SK-N-SH (cell line): ENCODE measurements around the gene TSHZ2. TPM values are rescaled to one million over a fixed set of nuclear protein-coding genes. Genes with fewer than 3 reads are reported as not detected.

Experiments used
- CTCF ChIA-PET: fragments of 300-600, 350-600 bp; formaldehyde crosslinking; extraction: SDS; loops from one replicate; lab custom pipeline; 2021; lab: Yijun Ruan, JAX
- POLR2A ChIA-PET: fragments of 350-600 bp; sonication (Branson Sonifier 250); formaldehyde crosslinking; extraction: SDS; loops from one replicate; lab custom pipeline; 2020; ENCODE audit warnings: antibody characterized with exemption, inconsistent platforms; lab: Yijun Ruan, JAX
- DNase-seq: peaks from one replicate; pipeline ENCODE4 v3.0.0; 2012
- H2AFZ ChIP-seq: fragments of 200-600 bp; sonication (generic); 2 replicates; pipeline ENCODE4 v1.8.1; 2016; ENCODE audit warnings: antibody characterized with exemption, mild to moderate bottlenecking, low read depth
- H3F3A ChIP-seq: fragments of 200-600 bp; sonication (generic); replicated peaks from 2 replicates; pipeline ENCODE3; 2016; ENCODE audit warnings: antibody characterized with exemption, mild to moderate bottlenecking; ENCODE audit not compliant: insufficient read depth
- H3K27ac ChIP-seq, 2 experiments: fragments of 200-500 bp in 1 of 2; fragments of 200-600 bp in 1 of 2; sonication (Bioruptor generic) in 1 of 2; sonication (generic), shearing (Covaris generic) in 1 of 2; 2 replicates each; pipeline versions ENCODE4 v1.5.1 to v1.6.1; 2014 to 2016; ENCODE audit warnings: low read depth in 2 of 2, inconsistent platforms in 1 of 2, low read length in 1 of 2, mild to moderate bottlenecking in 1 of 2, mixed read lengths in 1 of 2
- H3K27me3 ChIP-seq: fragments of 200-600 bp; sonication (generic), shearing (Covaris generic); 2 replicates; pipeline ENCODE4 v1.6.1; 2016; ENCODE audit warnings: mixed run types; ENCODE audit not compliant: insufficient read depth
- H3K36me3 ChIP-seq, 2 experiments: fragments of 200-500 bp in 1 of 2; fragments of 200-600 bp in 1 of 2; sonication (Bioruptor generic) in 1 of 2; sonication (generic) in 1 of 2; replicated peaks in 1 of 2; 2 replicates each; pipeline versions ENCODE3 to v1.5.1; 2014 to 2016; ENCODE audit warnings: low read length in 1 of 2, mild to moderate bottlenecking in 1 of 2; ENCODE audit not compliant: insufficient read depth in 2 of 2, control insufficient read depth in 1 of 2
- H3K4me1 ChIP-seq, 2 experiments: fragments of 200-500 bp in 1 of 2; fragments of 200-600 bp in 1 of 2; sonication (Bioruptor generic) in 1 of 2; sonication (generic), shearing (Covaris generic) in 1 of 2; 2 replicates each; pipeline versions ENCODE4 v1.5.1 to v1.6.1; 2014 to 2016; ENCODE audit warnings: low read depth in 1 of 2, low read length in 1 of 2, mixed run types in 1 of 2; ENCODE audit not compliant: insufficient read depth in 2 of 2, control insufficient read depth in 1 of 2
- H3K4me2 ChIP-seq: fragments of 200-600 bp; sonication (generic), shearing (Covaris generic); 2 replicates; pipeline ENCODE4 v1.6.1; 2017; ENCODE audit warnings: mixed run types
- H3K4me3 ChIP-seq, 2 experiments: fragments of 200-500 bp in 1 of 2; fragments of 200-600 bp in 1 of 2; sonication (Bioruptor generic) in 1 of 2; sonication (generic), shearing (Covaris generic) in 1 of 2; 2 replicates each; pipeline versions ENCODE4 v1.5.1 to v1.8.1; 2014 to 2016; ENCODE audit warnings: low read depth in 2 of 2, inconsistent platforms in 1 of 2, low read length in 1 of 2, mild to moderate bottlenecking in 1 of 2, mixed read lengths in 1 of 2, moderate library complexity in 1 of 2
- H3K79me2 ChIP-seq: fragments of 200-600 bp; sonication (generic); 2 replicates; pipeline ENCODE4 v1.8.1; 2017; ENCODE audit warnings: mild to moderate bottlenecking; ENCODE audit not compliant: insufficient read depth
- H3K9ac ChIP-seq: fragments of 200-600 bp; sonication (generic); 2 replicates; pipeline ENCODE4 v1.6.1; 2017; ENCODE audit warnings: mixed run types
- H3K9me2 ChIP-seq: fragments of 200-600 bp; sonication (generic); 2 replicates; pipeline ENCODE4 v1.6.1; 2017; ENCODE audit warnings: mixed run types
- H3K9me3 ChIP-seq: fragments of 200-600 bp; sonication (generic); 2 replicates; pipeline ENCODE4 v1.6.1; 2017; ENCODE audit warnings: mixed run types, mild to moderate bottlenecking, moderate library complexity
- H4K20me1 ChIP-seq: fragments of 200-600 bp; sonication (generic); 2 replicates; pipeline ENCODE4 v1.6.1; 2017; ENCODE audit warnings: mild to moderate bottlenecking, mixed run types; ENCODE audit not compliant: insufficient read depth
- CHD2 ChIP-seq: fragments of 150-350 bp; IDR thresholded peaks from 2 replicates; pipeline ENCODE4 v1.6.1; 2018; ENCODE audit warnings: low read length; ENCODE audit not compliant: partially characterized antibody
- EP300 ChIP-seq, 2 experiments: IDR thresholded peaks; 2 replicates each; pipeline versions ENCODE4 v1.4.0 to v1.6.1; 2012; ENCODE audit warnings: borderline replicate concordance in 1 of 2, low read depth in 1 of 2, low read length in 1 of 2
- FOXJ3 ChIP-seq: sonication (generic); formaldehyde crosslinking; IDR thresholded peaks from 2 replicates; pipeline ENCODE4 v1.5.1; 2020; ENCODE audit warnings: mild to moderate bottlenecking, missing genetic modification reagents
- GATA2 ChIP-seq: sonication (generic); formaldehyde crosslinking; IDR thresholded peaks from 2 replicates; pipeline ENCODE4 v1.5.0; 2020; ENCODE audit warnings: mild to moderate bottlenecking, missing genetic modification reagents
- MEF2A ChIP-seq: IDR thresholded peaks from 2 replicates; pipeline ENCODE4 v1.4.0; 2012; ENCODE audit warnings: low read depth, borderline replicate concordance
- NRF1 ChIP-seq: IDR thresholded peaks from 2 replicates; pipeline ENCODE4 v1.6.1; 2012; ENCODE audit warnings: low read depth, mild to moderate bottlenecking, low read length
- POLR2AphosphoS5 ChIP-seq: IDR thresholded peaks from 2 replicates; pipeline ENCODE4 v1.6.1; 2012; ENCODE audit warnings: low read depth, low read length
- RFX5 ChIP-seq: IDR thresholded peaks from 2 replicates; pipeline ENCODE4 v1.6.1; 2012; ENCODE audit warnings: mild to moderate bottlenecking, improper control_type of control experiment, low read length
- SIN3A ChIP-seq: IDR thresholded peaks from 2 replicates; pipeline ENCODE4 v1.6.1; 2012; ENCODE audit warnings: low read depth, mild to moderate bottlenecking, low read length, moderate library complexity, borderline replicate concordance
- TCF12 ChIP-seq: IDR thresholded peaks from 2 replicates; pipeline ENCODE4 v1.4.0; 2012
- TEAD4 ChIP-seq: IDR thresholded peaks from 2 replicates; pipeline ENCODE4 v1.4.0; 2012; ENCODE audit warnings: mild to moderate bottlenecking, borderline replicate concordance; ENCODE audit not compliant: insufficient read depth
- YY1 ChIP-seq: IDR thresholded peaks from 2 replicates; pipeline ENCODE4 v1.4.0; 2012; ENCODE audit warnings: low read depth, mild to moderate bottlenecking
- WGBS: methylation state at CpG from one replicate; pipeline ENCODE4 v1.1.6; 2017; ENCODE audit warnings: low lambda C conversion rate; 5-methylcytosine and 5-hydroxymethylcytosine counted together
- polyA plus RNA-seq, 3 experiments: library from polyadenylated mRNA; depleted of rRNA; stranded (reverse); fragments of >200 nt; gene quantifications; 2 replicates each; pipeline ENCODE4 v1.2.3, GENCODE V29; 2012
- TF ChIP-seq, protein P1 (sequence below): IDR thresholded peaks from 2 replicates; pipeline ENCODE4; 2012
- TF ChIP-seq, protein P2 (sequence below): fragments of 200-600 bp; sonication (generic); IDR thresholded peaks from 2 replicates; pipeline ENCODE4 v1.6.1; 2017; ENCODE audit warnings: antibody characterized with exemption, mild to moderate bottlenecking, moderate library complexity
- TF ChIP-seq, protein P3 (sequence below): IDR thresholded peaks from 2 replicates; pipeline ENCODE4 v1.6.1; 2012; ENCODE audit warnings: mild to moderate bottlenecking, low read depth, low read length, moderate library complexity
- TF ChIP-seq, protein P4 (sequence below): IDR thresholded peaks from 2 replicates; pipeline ENCODE4 v1.4.0; 2012; ENCODE audit warnings: low read depth, borderline replicate concordance

Gene TSHZ2
- polyA plus RNA-seq, 1 of the 3 experiments (the other 2 are of a cell fraction) = 0.13 TPM

DNA sequence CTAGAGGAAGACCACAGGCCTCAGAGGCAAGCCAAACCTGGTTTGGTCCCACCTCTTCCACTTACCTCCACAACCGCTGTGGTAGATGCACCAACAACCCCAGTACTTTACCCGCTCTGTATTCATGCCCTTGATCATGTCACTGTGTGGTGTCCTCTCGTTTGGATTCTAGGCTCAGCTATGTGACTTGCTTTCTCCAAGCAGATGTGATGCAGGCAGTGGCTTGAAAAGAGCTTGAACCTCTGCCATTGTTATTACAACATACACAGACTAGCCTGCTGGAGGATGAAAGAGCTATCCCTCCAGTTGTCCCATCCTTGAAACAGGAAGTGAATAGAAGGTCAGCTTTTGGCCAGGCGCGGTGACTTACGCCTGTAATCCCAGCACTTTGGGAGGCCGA is 473.8 kb downstream of the TSHZ2 start:
- Histone ChIP-seq H4K20me1 (no peaks in the 10 kb centered on the region), H3K9me2 (no peaks in the 10 kb centered on the region), H3K9ac (no peak overlapping the region), H3K4me2 (no peak overlapping the region), H3K4me3 (no peak overlapping the region), H3K9me3 (no peaks in the 10 kb centered on the region), H3F3A (no peaks in the 10 kb centered on the region), H3K27ac (no peak overlapping the region), H3K27me3 (no peaks in the 10 kb centered on the region), H3K79me2 (no peaks in the 10 kb centered on the region), H3K4me1 (no peaks in the 10 kb centered on the region), H2AFZ (no peak overlapping the region), H3K36me3 (no peaks in the 10 kb centered on the region)
- TF ChIP-seq, protein P1, sequence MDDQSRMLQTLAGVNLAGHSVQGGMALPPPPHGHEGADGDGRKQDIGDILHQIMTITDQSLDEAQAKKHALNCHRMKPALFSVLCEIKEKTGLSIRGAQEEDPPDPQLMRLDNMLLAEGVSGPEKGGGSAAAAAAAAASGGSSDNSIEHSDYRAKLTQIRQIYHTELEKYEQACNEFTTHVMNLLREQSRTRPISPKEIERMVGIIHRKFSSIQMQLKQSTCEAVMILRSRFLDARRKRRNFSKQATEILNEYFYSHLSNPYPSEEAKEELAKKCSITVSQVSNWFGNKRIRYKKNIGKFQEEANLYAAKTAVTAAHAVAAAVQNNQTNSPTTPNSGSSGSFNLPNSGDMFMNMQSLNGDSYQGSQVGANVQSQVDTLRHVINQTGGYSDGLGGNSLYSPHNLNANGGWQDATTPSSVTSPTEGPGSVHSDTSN = no peak
- no peak for TF ChIP-seq MEF2A
- no peak for TF ChIP-seq GATA2 (CRISPR knock-in tag)
- no peak for TF ChIP-seq YY1
- no peak for TF ChIP-seq FOXJ3 (CRISPR knock-in tag)
- TF ChIP-seq, protein P2, sequence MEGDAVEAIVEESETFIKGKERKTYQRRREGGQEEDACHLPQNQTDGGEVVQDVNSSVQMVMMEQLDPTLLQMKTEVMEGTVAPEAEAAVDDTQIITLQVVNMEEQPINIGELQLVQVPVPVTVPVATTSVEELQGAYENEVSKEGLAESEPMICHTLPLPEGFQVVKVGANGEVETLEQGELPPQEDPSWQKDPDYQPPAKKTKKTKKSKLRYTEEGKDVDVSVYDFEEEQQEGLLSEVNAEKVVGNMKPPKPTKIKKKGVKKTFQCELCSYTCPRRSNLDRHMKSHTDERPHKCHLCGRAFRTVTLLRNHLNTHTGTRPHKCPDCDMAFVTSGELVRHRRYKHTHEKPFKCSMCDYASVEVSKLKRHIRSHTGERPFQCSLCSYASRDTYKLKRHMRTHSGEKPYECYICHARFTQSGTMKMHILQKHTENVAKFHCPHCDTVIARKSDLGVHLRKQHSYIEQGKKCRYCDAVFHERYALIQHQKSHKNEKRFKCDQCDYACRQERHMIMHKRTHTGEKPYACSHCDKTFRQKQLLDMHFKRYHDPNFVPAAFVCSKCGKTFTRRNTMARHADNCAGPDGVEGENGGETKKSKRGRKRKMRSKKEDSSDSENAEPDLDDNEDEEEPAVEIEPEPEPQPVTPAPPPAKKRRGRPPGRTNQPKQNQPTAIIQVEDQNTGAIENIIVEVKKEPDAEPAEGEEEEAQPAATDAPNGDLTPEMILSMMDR = no peak
- TF ChIP-seq, protein P3, sequence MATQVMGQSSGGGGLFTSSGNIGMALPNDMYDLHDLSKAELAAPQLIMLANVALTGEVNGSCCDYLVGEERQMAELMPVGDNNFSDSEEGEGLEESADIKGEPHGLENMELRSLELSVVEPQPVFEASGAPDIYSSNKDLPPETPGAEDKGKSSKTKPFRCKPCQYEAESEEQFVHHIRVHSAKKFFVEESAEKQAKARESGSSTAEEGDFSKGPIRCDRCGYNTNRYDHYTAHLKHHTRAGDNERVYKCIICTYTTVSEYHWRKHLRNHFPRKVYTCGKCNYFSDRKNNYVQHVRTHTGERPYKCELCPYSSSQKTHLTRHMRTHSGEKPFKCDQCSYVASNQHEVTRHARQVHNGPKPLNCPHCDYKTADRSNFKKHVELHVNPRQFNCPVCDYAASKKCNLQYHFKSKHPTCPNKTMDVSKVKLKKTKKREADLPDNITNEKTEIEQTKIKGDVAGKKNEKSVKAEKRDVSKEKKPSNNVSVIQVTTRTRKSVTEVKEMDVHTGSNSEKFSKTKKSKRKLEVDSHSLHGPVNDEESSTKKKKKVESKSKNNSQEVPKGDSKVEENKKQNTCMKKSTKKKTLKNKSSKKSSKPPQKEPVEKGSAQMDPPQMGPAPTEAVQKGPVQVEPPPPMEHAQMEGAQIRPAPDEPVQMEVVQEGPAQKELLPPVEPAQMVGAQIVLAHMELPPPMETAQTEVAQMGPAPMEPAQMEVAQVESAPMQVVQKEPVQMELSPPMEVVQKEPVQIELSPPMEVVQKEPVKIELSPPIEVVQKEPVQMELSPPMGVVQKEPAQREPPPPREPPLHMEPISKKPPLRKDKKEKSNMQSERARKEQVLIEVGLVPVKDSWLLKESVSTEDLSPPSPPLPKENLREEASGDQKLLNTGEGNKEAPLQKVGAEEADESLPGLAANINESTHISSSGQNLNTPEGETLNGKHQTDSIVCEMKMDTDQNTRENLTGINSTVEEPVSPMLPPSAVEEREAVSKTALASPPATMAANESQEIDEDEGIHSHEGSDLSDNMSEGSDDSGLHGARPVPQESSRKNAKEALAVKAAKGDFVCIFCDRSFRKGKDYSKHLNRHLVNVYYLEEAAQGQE = no peak
- TF ChIP-seq EP300 (IDR thresholded peaks at IDR 0.05; ENCODE audit: borderline replicate concordance in 1 of 2, low read depth in 1 of 2, low read length in 1 of 2) = no peak
- TF ChIP-seq, protein P4, sequence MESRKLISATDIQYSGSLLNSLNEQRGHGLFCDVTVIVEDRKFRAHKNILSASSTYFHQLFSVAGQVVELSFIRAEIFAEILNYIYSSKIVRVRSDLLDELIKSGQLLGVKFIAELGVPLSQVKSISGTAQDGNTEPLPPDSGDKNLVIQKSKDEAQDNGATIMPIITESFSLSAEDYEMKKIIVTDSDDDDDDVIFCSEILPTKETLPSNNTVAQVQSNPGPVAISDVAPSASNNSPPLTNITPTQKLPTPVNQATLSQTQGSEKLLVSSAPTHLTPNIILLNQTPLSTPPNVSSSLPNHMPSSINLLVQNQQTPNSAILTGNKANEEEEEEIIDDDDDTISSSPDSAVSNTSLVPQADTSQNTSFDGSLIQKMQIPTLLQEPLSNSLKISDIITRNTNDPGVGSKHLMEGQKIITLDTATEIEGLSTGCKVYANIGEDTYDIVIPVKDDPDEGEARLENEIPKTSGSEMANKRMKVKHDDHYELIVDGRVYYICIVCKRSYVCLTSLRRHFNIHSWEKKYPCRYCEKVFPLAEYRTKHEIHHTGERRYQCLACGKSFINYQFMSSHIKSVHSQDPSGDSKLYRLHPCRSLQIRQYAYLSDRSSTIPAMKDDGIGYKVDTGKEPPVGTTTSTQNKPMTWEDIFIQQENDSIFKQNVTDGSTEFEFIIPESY = no peak
- no peak for TF ChIP-seq CHD2
- no peak for TF ChIP-seq TEAD4
- TF ChIP-seq RFX5 = no peak
- no peak for TF ChIP-seq POLR2AphosphoS5
- no peak for TF ChIP-seq NRF1
- no peak for TF ChIP-seq TCF12
- no peak for TF ChIP-seq SIN3A
- 59% methylated on average over 7 of the region's 7 CpGs for WGBS
- no peak for DNase-seq
- CTCF ChIA-PET = interaction anchor here (2.0 kb wide), 1 partner anchor 16 kb away, joined by 5 read pairs; no protein-coding TSS in a partner anchor
- POLR2A ChIA-PET = no interaction called here
